Measurements from ENCODE around the gene MAP4K2. TPM values are rescaled to one million over a fixed set of nuclear protein-coding genes. Genes with fewer than 3 reads are reported as not detected.

The MAP4K2 gene
- total RNA-seq, 4 donors from 2014 or later: 5.9 to 14.3 (median 9.1) TPM

GRCh38 chr11:64772303-64773018 lies 30.6 kb downstream of the MAP4K2 start:
- TF ChIP-seq CTCF (IDR thresholded peaks at IDR 0.05; ENCODE audit: low read depth): no peak

DNA sequence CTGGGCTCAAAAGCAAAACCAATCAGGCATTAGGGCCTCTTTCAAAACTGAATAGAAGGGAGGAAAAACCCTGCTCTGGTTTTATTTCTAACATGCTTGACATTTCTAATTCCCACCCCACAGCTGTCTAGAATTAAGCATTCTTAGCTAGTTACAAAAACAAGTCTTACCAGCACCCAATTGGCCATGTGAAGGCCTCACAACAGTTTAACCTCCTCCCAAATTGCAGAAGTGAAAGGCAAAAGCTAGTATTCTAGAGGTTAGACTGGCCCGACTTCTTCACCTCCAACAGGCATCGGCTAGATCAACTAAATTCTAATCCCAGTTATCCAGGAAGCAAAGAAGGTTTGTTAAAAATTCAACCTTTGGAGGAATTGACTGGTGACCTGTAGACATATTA lies 31.2 kb downstream of the MAP4K2 start:
- no peak for TF ChIP-seq CTCF (IDR thresholded peaks at IDR 0.05; ENCODE audit: low read depth)

GRCh38 chr11:64770120-64770519 lies 32.9 kb downstream of the MAP4K2 start:
- TF ChIP-seq CTCF (IDR thresholded peaks at IDR 0.05; ENCODE audit: low read depth): no peak

DNA sequence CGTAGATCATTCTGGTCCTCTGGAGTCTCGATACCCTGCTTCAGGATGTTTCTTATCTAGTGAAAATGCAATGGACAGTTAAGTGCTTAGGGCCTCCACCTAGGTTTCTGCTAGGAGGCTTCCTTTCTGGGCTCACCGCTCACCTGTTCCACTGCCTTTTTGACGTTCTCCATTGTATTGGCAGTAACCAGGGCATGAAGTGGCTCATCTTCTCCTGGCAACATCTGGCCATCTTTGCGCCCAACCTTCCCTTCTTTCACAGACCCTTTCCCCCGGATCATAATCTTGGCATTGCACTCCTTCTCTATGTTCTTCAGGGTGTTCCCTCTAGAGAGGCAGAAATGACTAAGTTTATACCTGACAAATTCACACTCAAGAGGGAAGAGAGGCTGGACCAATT lies 33.7 kb downstream of the MAP4K2 start:
- TF ChIP-seq CTCF (IDR thresholded peaks at IDR 0.05; ENCODE audit: low read depth): no peak

DNA sequence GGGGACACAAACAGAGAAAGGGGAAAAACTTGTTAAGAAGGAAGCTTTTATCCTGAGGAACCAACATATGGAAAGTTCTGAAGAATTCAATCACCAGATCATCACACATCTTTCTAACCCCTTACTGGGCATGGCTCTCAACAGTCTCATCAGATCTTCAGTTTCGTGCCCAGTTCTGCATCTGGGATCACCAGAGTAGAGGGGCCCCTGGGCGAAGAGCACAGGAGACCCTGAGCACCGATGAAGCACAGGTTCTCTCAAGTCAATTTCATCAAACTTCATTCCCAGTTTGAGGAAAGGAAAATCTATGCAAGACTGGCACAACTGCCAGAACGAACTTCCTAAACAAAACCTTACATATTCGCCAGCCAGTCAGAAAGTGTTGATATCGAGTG lies 34.7 kb downstream of the MAP4K2 start:
- no peak for TF ChIP-seq CTCF (IDR thresholded peaks at IDR 0.05; ENCODE audit: low read depth)

GRCh38 chr11:64767344-64768299 lies 35.4 kb downstream of the MAP4K2 start:
- no peak for TF ChIP-seq CTCF (IDR thresholded peaks at IDR 0.05; ENCODE audit: low read depth)

DNA sequence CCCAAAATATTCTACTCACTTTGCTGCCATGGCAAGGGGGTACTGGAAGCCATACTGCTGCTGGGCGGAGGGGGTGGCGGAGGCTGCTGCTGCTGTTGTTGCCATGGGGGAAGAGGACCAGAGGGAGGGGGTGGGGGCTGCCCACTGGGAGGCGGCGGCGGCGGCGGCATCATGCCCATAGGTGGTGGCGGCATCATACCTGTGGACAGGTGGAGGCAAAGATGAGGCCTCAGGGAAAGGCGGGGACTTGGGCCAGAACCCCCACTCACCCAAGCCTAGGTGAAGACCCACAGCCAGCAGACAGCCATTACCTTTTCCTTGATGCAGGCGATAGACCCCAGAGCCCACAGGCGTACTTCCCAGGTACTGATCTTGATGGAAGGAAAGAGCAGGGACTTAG lies 36.1 kb downstream of the MAP4K2 start:
- no peak for TF ChIP-seq CTCF (IDR thresholded peaks at IDR 0.05; ENCODE audit: low read depth)

All from subcutaneous adipose tissue (tissue), 4 donors.